Esophagus squamous epithelium (tissue), 5 donors: ENCODE results near the gene C1orf122. TPM values are rescaled to one million over a fixed set of nuclear protein-coding genes. Genes with fewer than 3 reads are reported as not detected.

Experiments used
- DNase-seq: peaks from one replicate; lab custom pipeline; 2025; lab: John Stamatoyannopoulos, UW
- H3K27ac ChIP-seq, 4 donors: fragments of 200-600 bp; sonication (generic); one replicate each; pipeline ENCODE4 v1.5.1; 2016 to 2019; ENCODE audit warnings: mild to moderate bottlenecking in 1 of 4
- H3K27me3 ChIP-seq, 4 donors: fragments of 200-600 bp; sonication (generic); 1 replicate in 3 of 4; 2 replicates in 1 of 4; pipeline versions ENCODE4 v1.5.1 to v1.6.0; 2017 to 2021; ENCODE audit warnings: antibody characterized with exemption in 1 of 4
- H3K36me3 ChIP-seq, 3 donors: fragments of 200-600 bp; sonication (generic); one replicate each; pipeline ENCODE4 v1.5.1; 2016 to 2019
- H3K4me1 ChIP-seq, 3 donors: fragments of 200-600 bp; sonication (generic); one replicate each; pipeline ENCODE4 v1.5.1; 2017 to 2019
- H3K4me3 ChIP-seq, 4 donors: fragments of 200-600 bp; sonication (generic); 1 replicate in 3 of 4; 2 replicates in 1 of 4; pipeline ENCODE4 v1.5.1; 2016 to 2019; ENCODE audit warnings: mild to moderate bottlenecking in 2 of 4, moderate library complexity in 1 of 4
- H3K9me3 ChIP-seq, 3 donors: fragments of 200-600 bp; sonication (generic); one replicate each; pipeline ENCODE4 v1.5.1; 2016 to 2019
- POLR2A ChIP-seq, 4 donors: fragments of 450-650 bp; IDR thresholded peaks; one replicate each; pipeline ENCODE4 v1.6.1; 2017; ENCODE audit warnings: antibody characterized with exemption in 4 of 4, mild to moderate bottlenecking in 4 of 4, moderate library complexity in 3 of 4
- WGBS, 2 donors: methylation state at CpG; one replicate each; pipeline ENCODE4 v1.1.5; 2018; 5-methylcytosine and 5-hydroxymethylcytosine counted together
- intact Hi-C: fragments of 100-400 bp; cut with DNase I; formaldehyde crosslinking; loops from one replicate; pipeline ENCODE4 v1.15.0; 2022
- total RNA-seq, 4 donors: library from RNA; depleted of rRNA; stranded (reverse); fragments of >200 nt; gene quantifications; one replicate each; pipeline ENCODE4 v1.1.0, GENCODE V29; 2016
- TF ChIP-seq, protein P1 (sequence below), 6 experiments: fragments of 450-650 bp in 4 of 6; fragments of 200-600 bp in 2 of 6; sonication (generic) in 2 of 6; IDR thresholded peaks; one replicate each; pipeline ENCODE4 v1.5.1; 2016 to 2019; ENCODE audit warnings: antibody characterized with exemption in 6 of 6, mild to moderate bottlenecking in 4 of 6, moderate library complexity in 4 of 6
- donor health status: DM: yes; HTN: yes; CAD: no.

C1orf122 gene
- total RNA-seq, 4 donors from 2014 or later, result 40.9 to 60.2 (median 52.1) TPM

- intact Hi-C loops, result no loop called here
- Histone ChIP-seq H3K9me3 (no peaks in the 10 kb centered on the region), H3K27ac (no peak overlapping the region), H3K4me3 (no peak overlapping the region), H3K4me1 (peaks cover 10 to 27% (median 12%) of the 10 kb centered on the region in 3 donors), H3K27me3 (peaks cover 0 to 13% (median 0%) of the 10 kb centered on the region in 4 donors), H3K36me3 (peaks cover 0 to 37% (median 10%) of the 10 kb centered on the region in 3 donors)
- TF ChIP-seq, protein P1, sequence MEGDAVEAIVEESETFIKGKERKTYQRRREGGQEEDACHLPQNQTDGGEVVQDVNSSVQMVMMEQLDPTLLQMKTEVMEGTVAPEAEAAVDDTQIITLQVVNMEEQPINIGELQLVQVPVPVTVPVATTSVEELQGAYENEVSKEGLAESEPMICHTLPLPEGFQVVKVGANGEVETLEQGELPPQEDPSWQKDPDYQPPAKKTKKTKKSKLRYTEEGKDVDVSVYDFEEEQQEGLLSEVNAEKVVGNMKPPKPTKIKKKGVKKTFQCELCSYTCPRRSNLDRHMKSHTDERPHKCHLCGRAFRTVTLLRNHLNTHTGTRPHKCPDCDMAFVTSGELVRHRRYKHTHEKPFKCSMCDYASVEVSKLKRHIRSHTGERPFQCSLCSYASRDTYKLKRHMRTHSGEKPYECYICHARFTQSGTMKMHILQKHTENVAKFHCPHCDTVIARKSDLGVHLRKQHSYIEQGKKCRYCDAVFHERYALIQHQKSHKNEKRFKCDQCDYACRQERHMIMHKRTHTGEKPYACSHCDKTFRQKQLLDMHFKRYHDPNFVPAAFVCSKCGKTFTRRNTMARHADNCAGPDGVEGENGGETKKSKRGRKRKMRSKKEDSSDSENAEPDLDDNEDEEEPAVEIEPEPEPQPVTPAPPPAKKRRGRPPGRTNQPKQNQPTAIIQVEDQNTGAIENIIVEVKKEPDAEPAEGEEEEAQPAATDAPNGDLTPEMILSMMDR (IDR thresholded peaks at IDR 0.05), result no peak
- no peak for TF ChIP-seq POLR2A (IDR thresholded peaks at IDR 0.05)
- no peak for DNase-seq
- 77 to 83% methylated on average over 1 of the region's 3 CpGs for WGBS, 2 donors
These were observed 9.7 kb upstream of the C1orf122 start for GRCh38 chr1:37797750-37798345.

DNA sequence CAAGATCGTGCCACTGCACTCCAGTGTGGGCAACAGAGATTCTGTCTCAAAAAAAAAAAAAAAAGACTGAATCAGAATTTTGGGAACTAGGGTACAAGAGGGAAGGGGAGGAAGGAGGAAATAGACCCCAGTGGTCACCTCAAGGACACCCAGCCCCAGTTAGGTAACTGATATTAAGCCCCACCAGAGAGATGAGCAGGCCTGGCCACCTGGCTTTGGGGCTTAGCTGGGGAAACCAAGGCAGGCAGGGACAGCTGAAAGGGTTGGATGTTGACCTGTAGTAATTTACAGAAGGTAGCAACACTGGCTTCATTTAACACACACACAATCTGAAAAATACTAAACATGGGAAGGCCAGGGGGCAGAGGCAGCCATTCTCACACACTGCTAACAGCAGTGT lies 5.2 kb upstream of the C1orf122 start:
- no peak for DNase-seq
- Histone ChIP-seq H3K4me3 (no peak overlapping the region), H3K9me3 (no peaks in the 10 kb centered on the region), H3K27me3 (no peaks in the 10 kb centered on the region), H3K36me3 (peaks cover 28 to 78% (median 43%) of the 10 kb centered on the region in 3 donors), H3K4me1 (peaks cover 6 to 22% (median 9%) of the 10 kb centered on the region in 3 donors), H3K27ac (no peak overlapping the region)
- TF ChIP-seq POLR2A (IDR thresholded peaks at IDR 0.05), result no peak
- TF ChIP-seq, protein P1 (IDR thresholded peaks at IDR 0.05), result no peak
- WGBS, 2 donors, result 92 to 95% methylated on average over 1 of the region's 1 CpG
- intact Hi-C loops, result loop anchor here (10.0 kb wide), 1 partner anchor 108 kb away; the partner anchor contains the start of gene CDCA8

GRCh38 chr1:37807220-37807554 lies 403 bp upstream of the C1orf122 start:
- no peak for TF ChIP-seq POLR2A (IDR thresholded peaks at IDR 0.05)
- TF ChIP-seq, protein P1 (IDR thresholded peaks at IDR 0.05), result no peak
- H3K4me3 ChIP-seq, result peak overlapping the region; percentile 81 to 94 (median 90)
- DNase-seq, result no peak
- peak overlapping the region; percentile 97 to 99 (median 98) for H3K27ac ChIP-seq
- no peaks in the 10 kb centered on the region for H3K27me3 ChIP-seq
- no peaks in the 10 kb centered on the region for H3K9me3 ChIP-seq
- H3K4me1 ChIP-seq, result peaks cover 6 to 58% (median 20%) of the 10 kb centered on the region in 3 donors
- 4 to 10% methylated on average over 9 of the region's 9 CpGs for WGBS, 2 donors
- H3K36me3 ChIP-seq, result peaks cover 28 to 61% (median 38%) of the 10 kb centered on the region in 3 donors
- intact Hi-C loops, result loop anchor here (5.0 to 10.0 kb wide), 2 partner anchors 50 to 112 kb away; partner anchors contain the start of genes CDCA8 and MTF1

DNA sequence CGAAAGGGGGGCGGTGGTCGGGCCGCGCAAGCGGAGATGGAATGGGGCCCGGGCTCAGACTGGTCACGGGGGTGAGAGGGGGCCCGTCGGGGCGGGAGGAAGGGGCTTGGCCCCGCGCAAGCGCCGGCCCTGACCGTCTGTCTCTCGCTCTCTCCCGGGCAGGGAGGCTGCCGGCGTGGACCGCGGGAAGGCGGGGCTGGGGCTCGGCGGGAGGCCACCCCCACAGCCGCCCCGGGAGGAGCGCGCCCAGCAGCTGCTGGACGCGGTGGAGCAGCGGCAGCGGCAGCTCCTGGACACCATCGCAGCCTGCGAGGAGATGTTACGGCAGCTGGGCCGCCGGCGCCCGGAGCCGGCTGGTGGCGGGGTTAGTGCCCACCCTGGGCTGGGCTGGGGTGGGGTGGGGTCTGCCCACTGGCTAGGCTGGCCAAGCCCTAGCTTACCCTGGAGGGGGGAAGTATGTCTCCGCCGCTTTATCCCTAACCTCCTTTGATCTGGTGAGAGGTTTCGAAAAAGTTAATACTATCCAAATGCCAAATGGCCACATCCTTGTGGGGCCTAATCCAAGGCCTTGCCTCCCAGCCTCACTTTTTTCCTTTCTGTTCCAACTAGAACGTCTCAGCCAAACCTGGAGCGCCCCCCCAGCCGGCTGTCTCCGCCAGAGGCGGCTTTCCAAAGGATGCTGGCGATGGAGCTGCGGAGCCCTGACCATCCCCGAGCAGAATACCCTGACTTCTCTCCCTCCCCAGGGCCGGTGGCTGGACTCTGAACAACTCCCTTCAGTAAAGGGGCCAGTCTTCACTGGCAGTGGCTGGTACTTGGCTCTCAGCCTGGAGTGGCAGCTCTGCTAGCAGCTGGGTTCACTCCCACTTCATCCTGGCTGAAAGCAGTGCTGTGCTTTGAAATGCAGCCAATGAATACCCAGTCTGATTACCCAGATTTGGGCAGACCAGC lies 1.1 kb downstream of the C1orf122 start:
- intact Hi-C loops, result loop anchor here (5.0 to 10.0 kb wide), 2 partner anchors 49 to 114 kb away; partner anchors contain the start of genes CDCA8 and MTF1

More for the DNA sequence above, 1.1 kb downstream of the C1orf122 start:
- peaks cover 6 to 58% (median 20%) of the 10 kb centered on the region in 3 donors for H3K4me1 ChIP-seq
- 0 to 9% methylated on average over 17 to 29 of the region's 54 CpGs for WGBS, 2 donors
- H3K27me3 ChIP-seq, result no peaks in the 10 kb centered on the region
- peaks cover 26 to 61% (median 27%) of the 10 kb centered on the region in 3 donors for H3K36me3 ChIP-seq
- no peak for DNase-seq
- TF ChIP-seq, protein P1 (IDR thresholded peaks at IDR 0.05), result no peak
- TF ChIP-seq POLR2A (IDR thresholded peaks at IDR 0.05), result no peak
- H3K4me3 ChIP-seq, result peak overlapping the region; percentile 81 to 94 (median 90)
- H3K9me3 ChIP-seq, result no peaks in the 10 kb centered on the region
- H3K27ac ChIP-seq, result peak overlapping the region; percentile 97 to 99 (median 98)
